H9 (cell line): ENCODE results near the gene ZFAND3. TPM values are rescaled to one million over a fixed set of nuclear protein-coding genes. Genes with fewer than 3 reads are reported as not detected.

Experiments used
- DNase-seq: peaks from one replicate; pipeline ENCODE4 v3.0.0-alpha.2; 2017
- H2AFZ ChIP-seq: one replicate; pipeline ENCODE4 v1.6.1; 2013; ENCODE audit warnings: mild to moderate bottlenecking, low read length, control low read depth, moderate library complexity
- H2AK5ac ChIP-seq: 2 replicates; pipeline ENCODE4 v1.6.1; 2013; ENCODE audit warnings: low read length, control low read depth, mixed read lengths; ENCODE audit not compliant: insufficient read length
- H2BK120ac ChIP-seq: one replicate; pipeline ENCODE4 v1.6.1; 2013; ENCODE audit warnings: low read depth, mild to moderate bottlenecking, low read length, control low read depth, inconsistent platforms; ENCODE audit not compliant: poor library complexity, severe bottlenecking
- H2BK12ac ChIP-seq: 2 replicates; pipeline ENCODE4 v1.6.1; 2013; ENCODE audit warnings: low read length, control low read depth, mixed read lengths, low read depth; ENCODE audit not compliant: insufficient read length
- H2BK15ac ChIP-seq: 2 replicates; pipeline ENCODE4 v1.6.1; 2013; ENCODE audit warnings: low read depth, low read length, control low read depth
- H2BK20ac ChIP-seq: one replicate; pipeline ENCODE4 v1.6.1; 2013; ENCODE audit warnings: low read depth, mild to moderate bottlenecking, low read length, control low read depth, inconsistent platforms; ENCODE audit not compliant: poor library complexity, severe bottlenecking
- H2BK5ac ChIP-seq: 2 replicates; pipeline ENCODE4 v1.6.1; 2013; ENCODE audit warnings: low read length, control low read depth, mixed read lengths; ENCODE audit not compliant: insufficient read length
- H3K14ac ChIP-seq: 2 replicates; pipeline ENCODE4 v1.6.1; 2013; ENCODE audit warnings: low read length, control low read depth; ENCODE audit not compliant: insufficient read depth
- H3K18ac ChIP-seq: 2 replicates; pipeline ENCODE4 v1.6.1; 2013; ENCODE audit warnings: low read depth, mild to moderate bottlenecking, mixed read lengths, low read length, control low read depth; ENCODE audit not compliant: insufficient read length
- H3K23ac ChIP-seq: 2 replicates; pipeline ENCODE4 v1.6.1; 2013; ENCODE audit warnings: low read length, control low read depth, mixed read lengths, low read depth; ENCODE audit not compliant: insufficient read length
- H3K23me2 ChIP-seq: 2 replicates; pipeline ENCODE4 v1.6.1; 2013; ENCODE audit warnings: low read depth, mild to moderate bottlenecking, mixed read lengths, low read length, control low read depth; ENCODE audit not compliant: insufficient read length, poor library complexity, severe bottlenecking
- H3K27ac ChIP-seq: 2 replicates; pipeline ENCODE4 v1.5.1; 2013; ENCODE audit warnings: low read length, control low read depth, mixed read lengths, low read depth; ENCODE audit not compliant: insufficient read length
- H3K27me3 ChIP-seq: 2 replicates; pipeline ENCODE4 v1.6.1; 2013; ENCODE audit warnings: low read length, control low read depth, inconsistent platforms; ENCODE audit not compliant: insufficient read depth
- H3K4ac ChIP-seq: 2 replicates; pipeline ENCODE4 v1.6.1; 2013; ENCODE audit warnings: low read depth, mild to moderate bottlenecking, control low read depth, inconsistent platforms, low read length, moderate library complexity
- H3K4me1 ChIP-seq: 2 replicates; pipeline ENCODE4 v1.6.1; 2013; ENCODE audit warnings: low read length, control low read depth, inconsistent platforms; ENCODE audit not compliant: insufficient read depth
- H3K4me2 ChIP-seq: 2 replicates; pipeline ENCODE4 v1.6.1; 2013; ENCODE audit warnings: low read length, control low read depth, mixed read lengths; ENCODE audit not compliant: insufficient read length, insufficient read depth
- H3K56ac ChIP-seq: 2 replicates; pipeline ENCODE4 v1.6.1; 2013; ENCODE audit warnings: low read depth, mild to moderate bottlenecking, mixed read lengths, low read length, control low read depth; ENCODE audit not compliant: insufficient read length
- H3K79me1 ChIP-seq: 2 replicates; pipeline ENCODE4 v1.6.1; 2013; ENCODE audit warnings: low read depth, mild to moderate bottlenecking, moderate library complexity, low read length, control low read depth, inconsistent platforms; ENCODE audit not compliant: insufficient read depth, poor library complexity, severe bottlenecking
- H3K79me2 ChIP-seq: 2 replicates; pipeline ENCODE4 v1.6.1; 2013; ENCODE audit warnings: low read length, control low read depth, inconsistent platforms; ENCODE audit not compliant: insufficient read depth
- H3K9ac ChIP-seq: 2 replicates; pipeline ENCODE4 v1.6.1; 2013; ENCODE audit warnings: low read length, control low read depth, mixed read lengths; ENCODE audit not compliant: insufficient read length; ENCODE audit errors: extremely low read depth
- H3K9me3 ChIP-seq: one replicate; pipeline ENCODE4 v1.6.1; 2013; ENCODE audit warnings: low read depth, low read length, inconsistent platforms; ENCODE audit not compliant: control insufficient read depth
- H3T11ph ChIP-seq: one replicate; pipeline ENCODE4 v1.6.1; 2013; ENCODE audit warnings: mild to moderate bottlenecking, low read length, control low read depth, inconsistent platforms
- H4K20me1 ChIP-seq: one replicate; pipeline ENCODE4 v1.6.1; 2013; ENCODE audit not compliant: control insufficient read depth, insufficient read length, insufficient read depth
- H4K5ac ChIP-seq: 2 replicates; pipeline ENCODE4 v1.6.1; 2013; ENCODE audit warnings: low read depth, mild to moderate bottlenecking, mixed read lengths, low read length, control low read depth; ENCODE audit not compliant: insufficient read length
- H4K8ac ChIP-seq: replicated peaks from 2 replicates; pipeline ENCODE4 v1.6.1; 2013; ENCODE audit warnings: low read length, control low read depth, mixed read lengths, low read depth; ENCODE audit not compliant: insufficient read length
- H4K91ac ChIP-seq: 2 replicates; pipeline ENCODE4 v1.6.1; 2013; ENCODE audit warnings: low read depth, mild to moderate bottlenecking, moderate library complexity, mixed read lengths, low read length, control low read depth; ENCODE audit not compliant: insufficient read length
- H3K27ac Mint-ChIP-seq, 3 experiments: 2 replicates in 2 of 3; 3 replicates in 1 of 3; pipeline ENCODE4 v1.8.0; 2020 to 2021; ENCODE audit warnings: mixed read lengths in 3 of 3, mild to moderate bottlenecking in 1 of 3, moderate library complexity in 1 of 3
- H3K27me3 Mint-ChIP-seq: 2 replicates; pipeline ENCODE4 v1.8.0; 2021; ENCODE audit warnings: low read depth, mild to moderate bottlenecking, moderate library complexity, mixed read lengths
- H3K36me3 Mint-ChIP-seq, 3 experiments: 2 replicates in 2 of 3; 3 replicates in 1 of 3; pipeline ENCODE4 v1.8.0; 2020 to 2021; ENCODE audit warnings: low read depth in 3 of 3, mixed read lengths in 3 of 3; ENCODE audit not compliant: insufficient read depth in 1 of 3
- H3K4me1 Mint-ChIP-seq, 2 experiments: 2 replicates each; pipeline ENCODE4 v1.8.0; 2020; ENCODE audit warnings: mixed read lengths in 2 of 2
- H3K4me3 Mint-ChIP-seq, 2 experiments: 2 replicates in 1 of 2; 3 replicates in 1 of 2; pipeline ENCODE4 v1.8.0; 2020 to 2021; ENCODE audit warnings: mild to moderate bottlenecking in 2 of 2, mixed read lengths in 2 of 2, moderate library complexity in 1 of 2
- H3K9me3 Mint-ChIP-seq, 2 experiments: 2 replicates in 1 of 2; 3 replicates in 1 of 2; pipeline ENCODE4 v1.8.0; 2020; ENCODE audit warnings: mild to moderate bottlenecking in 2 of 2, mixed read lengths in 2 of 2, moderate library complexity in 1 of 2
- CTCF ChIP-seq: fragments of 200-600 bp; sonication (generic); conservative IDR thresholded peaks from 3 replicates; pipeline ENCODE4 v1.8.0; 2021; ENCODE audit warnings: antibody characterized with exemption, mild to moderate bottlenecking
- WGBS: extraction: QIAGEN DNeasy Blood & Tissue Kit; methylation state at CpG from one replicate; pipeline ENCODE4 v1.1.7; 2013; ENCODE audit warnings: missing lambda C conversion rate, low lambda C conversion rate, mixed read lengths; ENCODE audit not compliant: insufficient read length; ENCODE audit errors: extremely low coverage; 5-methylcytosine and 5-hydroxymethylcytosine counted together
- total RNA-seq: library from RNA; stranded (reverse); gene quantifications from 2 replicates; pipeline ENCODE4 v1.2.1, GENCODE V29; 2021

Gene ZFAND3
- total RNA-seq, 1 experiment from 2014 or later, result 57.7 TPM

- H3K4me3 Mint-ChIP-seq, result 0 out of 5 replicates have a peak overlapping the region, but pooled peaks of 1 of the 2 experiments have one; percentile 7
- no peak overlapping the region for H3T11ph ChIP-seq
- no peaks in the 10 kb centered on the region for H3K4me1 ChIP-seq
- no peak overlapping the region for H3K4ac ChIP-seq
- H2BK12ac ChIP-seq, result no peak overlapping the region
- H3K36me3 Mint-ChIP-seq, result no peaks in the 10 kb centered on the region
- H2AFZ ChIP-seq, result no peak overlapping the region
- no peak for TF ChIP-seq CTCF
- H4K5ac ChIP-seq, result no peak overlapping the region
- no peak overlapping the region for H4K91ac ChIP-seq
- no peak overlapping the region for H3K56ac ChIP-seq
- H2AK5ac ChIP-seq, result no peak overlapping the region
- no peak overlapping the region for H3K18ac ChIP-seq
- no peaks in the 10 kb centered on the region for H3K23me2 ChIP-seq
- H3K9me3 Mint-ChIP-seq, result no peaks in the 10 kb centered on the region
- H3K27me3 Mint-ChIP-seq, result no peaks in the 10 kb centered on the region
- no peak overlapping the region for H3K14ac ChIP-seq
- H3K4me1 Mint-ChIP-seq, result peaks cover 15 to 18% of the 10 kb centered on the region in 2 experiments
- H3K79me2 ChIP-seq, result no peaks in the 10 kb centered on the region; the same call in 1 of the 2 replicates
- no peak overlapping the region for H3K9ac ChIP-seq
- WGBS, result no CpG with 5 or more reads among the region's 2 CpGs
- H3K79me1 ChIP-seq, result no peaks in the 10 kb centered on the region
- no peaks in the 10 kb centered on the region for H3K9me3 ChIP-seq
- H3K27ac Mint-ChIP-seq, result peak overlapping the region; percentile 26 to 32 (median 31); a peak in 3 of 7 replicates
- no peak overlapping the region for H3K4me2 ChIP-seq
- no peak overlapping the region for H3K27ac ChIP-seq
- H3K27me3 ChIP-seq, result no peaks in the 10 kb centered on the region
- no peak overlapping the region for H2BK15ac ChIP-seq
- no peak overlapping the region for H4K8ac ChIP-seq
- no peak overlapping the region for H2BK5ac ChIP-seq
- no peak overlapping the region for H2BK120ac ChIP-seq
- H2BK20ac ChIP-seq, result no peak overlapping the region
- H3K23ac ChIP-seq, result no peak overlapping the region
- no peaks in the 10 kb centered on the region for H4K20me1 ChIP-seq
- no peak for DNase-seq
These were observed 101.1 kb downstream of the ZFAND3 start for GRCh38 chr6:37920667-37921066.
